AG10803 (cell line): ENCODE results near the gene NATD1.
A peak's percentile ranks its signal among the peaks of the same experiment; 100 is the strongest.
"Not testable (repeated sequence)": the region's sequence is repeated elsewhere in the genome, so short reads cannot be mapped to it uniquely, and the experiment has no call there.

Source experiments
- DNase-seq: peaks from one replicate; pipeline ENCODE4 v3.0.0; 2010; ENCODE audit warnings: low read depth
- H3K4me3 ChIP-seq: 2 replicates; pipeline ENCODE4 v1.5.1; 2011; ENCODE audit warnings: mild to moderate bottlenecking, low read length, control low read depth
- CTCF ChIP-seq: conservative IDR thresholded peaks from 2 replicates; pipeline ENCODE4 v1.5.1; 2011; ENCODE audit warnings: mild to moderate bottlenecking, low read length, control low read depth, inconsistent platforms

The NATD1 gene

DNA sequence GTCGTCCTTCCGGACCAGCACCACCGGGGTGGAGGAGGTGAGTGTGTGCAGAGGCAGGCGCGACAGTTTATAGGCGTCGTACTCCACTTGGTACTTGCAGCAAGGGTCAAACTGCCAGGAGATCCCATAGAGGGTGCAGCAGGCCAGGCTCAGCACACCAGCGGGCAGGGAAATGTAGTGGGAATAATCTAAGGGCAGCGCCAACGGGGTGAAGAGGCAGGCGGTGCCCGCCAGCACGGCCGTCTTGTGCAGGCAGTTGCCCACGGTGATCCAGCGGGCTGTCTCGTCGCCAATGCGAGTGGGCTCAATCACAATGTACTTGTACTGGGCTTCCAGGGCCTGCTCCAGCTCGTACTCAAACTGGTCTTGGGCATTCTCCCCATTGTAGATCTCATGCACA is 54.8 kb downstream of the NATD1 start:
- no peak overlapping the region for H3K4me3 ChIP-seq
- TF ChIP-seq CTCF, result no peak
- DNase-seq, result no peak

DNA sequence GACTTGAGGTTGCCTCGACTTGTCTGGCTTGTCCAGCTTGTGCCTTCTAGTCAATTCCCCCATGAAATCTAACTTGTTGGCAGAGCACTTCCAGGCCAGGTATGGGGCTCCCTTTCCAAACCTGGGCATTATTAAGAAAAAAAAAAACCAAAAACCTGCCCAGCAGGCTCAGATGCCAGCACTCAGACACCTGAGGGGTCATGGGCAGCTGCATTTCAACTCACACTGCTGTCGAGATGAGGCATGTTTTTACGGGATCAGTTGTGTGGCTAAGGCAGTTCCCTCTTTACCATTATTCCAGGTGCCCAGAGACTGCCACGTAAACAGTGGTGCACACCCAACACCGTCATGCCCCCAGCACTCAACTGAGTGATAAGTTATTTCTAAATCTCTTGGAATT is 57.1 kb downstream of the NATD1 start:
- TF ChIP-seq CTCF, result no peak
- no peak overlapping the region for H3K4me3 ChIP-seq
- no peak for DNase-seq

- H3K4me3 ChIP-seq, result no peak overlapping the region
- TF ChIP-seq CTCF, result no peak
- peak; percentile 80 for DNase-seq
These were observed 58.5 kb downstream of the NATD1 start for GRCh38 chr17:21194703-21195102.

DNA sequence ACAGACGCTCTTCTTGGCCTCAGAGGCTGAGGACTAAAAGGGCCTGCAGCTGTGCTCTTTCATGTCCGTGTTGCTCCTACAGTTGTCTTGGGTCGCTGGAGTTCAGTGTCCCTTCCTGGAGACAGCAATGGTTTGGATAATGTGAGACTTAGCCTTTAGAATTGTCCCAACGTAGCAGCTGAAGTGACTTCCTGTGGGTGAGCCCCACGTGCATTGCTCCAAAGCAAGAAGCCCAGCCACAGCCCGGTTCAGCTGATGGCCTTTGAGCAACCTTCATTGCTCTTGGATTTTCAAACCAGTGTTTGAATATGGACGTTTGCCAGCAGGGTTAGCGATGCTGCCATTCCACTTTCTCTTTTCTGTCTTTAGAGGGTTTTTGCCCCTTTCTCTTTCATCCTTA is 59.0 kb downstream of the NATD1 start:
- peak; percentile 37 for DNase-seq
- TF ChIP-seq CTCF, result no peak
- no peak overlapping the region for H3K4me3 ChIP-seq

- H3K4me3 ChIP-seq, result no peak overlapping the region
- TF ChIP-seq CTCF, result no peak
- DNase-seq, result no peak
These were observed 60.2 kb downstream of the NATD1 start for GRCh38 chr17:21193031-21193430.

GRCh38 chr17:21192414-21192813 is 60.8 kb downstream of the NATD1 start:
- H3K4me3 ChIP-seq, DNase-seq: not testable (repeated sequence)

DNA sequence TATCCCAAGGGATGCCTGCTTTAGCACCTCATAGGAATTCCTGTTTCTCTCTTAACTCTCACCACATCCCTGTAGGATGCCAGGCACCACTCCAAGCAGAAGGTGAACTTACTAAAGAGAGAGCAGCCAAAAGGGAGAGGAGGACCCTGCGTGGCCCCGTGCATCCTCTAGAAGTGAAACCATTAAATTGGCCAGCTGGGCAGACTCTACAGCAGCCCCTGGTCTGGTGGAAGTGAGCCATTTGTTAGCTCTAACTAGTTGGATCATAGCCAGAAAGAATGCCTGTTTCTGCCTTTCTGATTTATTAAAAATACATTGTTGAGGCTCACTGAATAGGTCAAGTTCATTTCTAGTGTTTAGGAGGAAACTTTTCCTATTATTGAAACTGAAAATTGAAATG is 61.5 kb downstream of the NATD1 start:
- no peak for DNase-seq
- no peak overlapping the region for H3K4me3 ChIP-seq
- TF ChIP-seq CTCF, result no peak

GRCh38 chr17:21190078-21190477 is 63.1 kb downstream of the NATD1 start:
- TF ChIP-seq CTCF, result no peak
- no peak overlapping the region for H3K4me3 ChIP-seq

More at GRCh38 chr17:21190078-21190477, 63.1 kb downstream of the NATD1 start:
- no peak for DNase-seq
